Stimulated activated CD8-positive, alpha-beta memory T cell treated with anti-CD3 and anti-CD28 coated beads, Interleukin-15, amount 100 ng/mL, for 4 hours (primary cell): ENCODE results near the gene P2RX7.
"Not testable (repeated sequence)": the region's sequence is repeated elsewhere in the genome, so short reads cannot be mapped to it uniquely, and the experiment has no call there.

Experiments
- DNase-seq, 2 donors: peaks; one replicate each; pipeline ENCODE4 v3.0.0-alpha.2; 2020; ENCODE audit warnings: low read depth in 2 of 2

Gene P2RX7

GRCh38 chr12:121135320-121135719, 2.6 kb downstream of the P2RX7 start:
- no peak for DNase-seq

DNA sequence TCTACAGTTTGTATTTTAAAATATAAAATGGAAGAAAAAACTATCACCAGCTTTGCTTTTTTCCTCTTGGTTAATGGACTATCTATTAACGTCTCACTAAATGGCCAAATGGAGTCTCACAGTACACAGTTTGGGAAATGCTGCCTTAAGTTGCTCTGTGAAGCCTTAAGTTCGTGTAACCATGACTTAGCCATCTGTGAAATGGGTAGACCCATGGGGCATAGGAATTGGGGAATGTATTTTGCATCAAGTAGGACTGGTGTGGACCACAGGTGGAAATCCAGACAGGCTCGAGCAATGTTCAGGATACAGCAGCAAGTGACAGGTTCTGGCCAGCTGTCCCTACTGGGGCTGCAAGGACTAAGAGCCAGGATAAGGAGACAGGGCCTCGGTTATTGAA, 4.8 kb downstream of the P2RX7 start:
- DNase-seq, result no peak

- no peak for DNase-seq
These were observed 5.6 kb downstream of the P2RX7 start for GRCh38 chr12:121138284-121138683.

DNA sequence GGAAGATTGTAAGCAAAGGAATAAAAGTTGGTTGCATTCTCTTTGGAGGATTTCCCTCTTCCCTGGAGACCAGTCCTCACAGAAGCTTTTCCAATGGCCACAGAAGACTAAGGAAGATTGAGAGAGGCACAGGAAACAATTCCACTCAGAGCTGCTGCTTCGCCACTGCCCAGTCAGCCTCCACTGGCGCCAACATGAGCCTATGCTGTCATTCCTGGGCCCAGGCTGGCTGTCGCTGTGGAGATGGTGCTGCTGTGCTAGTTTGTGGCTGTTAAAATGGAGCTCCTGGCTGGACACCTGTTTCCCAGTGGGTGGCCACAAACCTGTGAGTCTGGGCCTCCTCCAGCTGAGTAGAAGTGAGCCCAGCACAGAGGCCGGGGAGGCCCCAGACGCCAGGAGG, 6.6 kb downstream of the P2RX7 start:
- DNase-seq, result no peak

- no peak for DNase-seq
These were observed 9.7 kb downstream of the P2RX7 start for GRCh38 chr12:121142171-121142950.

DNA sequence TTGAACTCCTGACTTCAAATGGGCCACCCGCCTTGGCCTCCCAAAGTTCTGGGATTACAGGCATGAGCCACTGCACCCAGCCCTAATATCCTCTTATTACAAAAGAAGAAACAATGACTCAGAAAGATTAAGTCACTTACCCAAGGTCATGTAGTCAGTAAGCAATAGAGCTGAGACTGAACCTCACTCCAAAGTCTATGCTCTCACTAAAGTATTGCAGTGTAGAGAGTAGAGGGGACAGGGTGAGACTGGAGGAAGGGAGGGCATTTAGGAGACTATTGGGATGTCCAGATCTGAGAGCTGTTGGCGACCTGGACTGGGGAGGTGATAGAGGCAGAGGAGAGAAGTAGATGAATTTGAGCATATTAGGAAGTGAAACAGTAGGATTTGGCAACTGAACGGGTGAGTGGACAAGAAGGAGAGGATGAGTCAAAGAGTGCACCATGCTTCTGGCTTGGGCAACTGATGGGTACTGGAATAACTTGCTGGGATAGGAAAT, 11.8 kb downstream of the P2RX7 start:
- DNase-seq, result no peak

- no peak for DNase-seq
These were observed 12.5 kb downstream of the P2RX7 start for GRCh38 chr12:121145221-121145620.

GRCh38 chr12:121149289-121149688, 16.6 kb downstream of the P2RX7 start:
- not testable (repeated sequence) for DNase-seq

DNA sequence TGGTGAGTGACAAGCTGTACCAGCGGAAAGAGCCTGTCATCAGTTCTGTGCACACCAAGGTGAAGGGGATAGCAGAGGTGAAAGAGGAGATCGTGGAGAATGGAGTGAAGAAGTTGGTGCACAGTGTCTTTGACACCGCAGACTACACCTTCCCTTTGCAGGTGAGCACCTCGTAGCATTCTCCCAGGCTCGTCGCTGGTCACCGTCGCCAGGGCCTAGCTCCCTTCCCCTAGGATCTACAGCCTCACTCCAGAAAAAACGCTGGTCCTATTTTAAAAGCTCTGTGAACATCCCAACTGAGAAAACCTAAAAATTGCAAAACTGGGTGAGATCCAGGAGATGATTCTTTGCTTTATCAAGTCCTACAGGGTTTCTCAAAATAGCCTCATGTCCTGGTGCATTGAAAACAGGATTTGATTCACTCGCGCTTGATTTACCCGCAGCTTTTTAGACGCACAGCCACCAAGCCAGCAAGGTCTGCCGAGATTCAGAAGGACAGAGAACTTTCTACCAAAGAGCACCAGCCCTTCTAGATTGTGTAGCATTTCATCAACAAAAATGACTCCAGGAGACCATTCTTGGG, 22.2 kb downstream of the P2RX7 start:
- DNase-seq, result no peak

GRCh38 chr12:121156365-121156764, 23.7 kb downstream of the P2RX7 start:
- DNase-seq, result no peak

GRCh38 chr12:121158085-121158484, 25.4 kb downstream of the P2RX7 start:
- DNase-seq, result no peak

- not testable (repeated sequence) for DNase-seq
These were observed 26.2 kb downstream of the P2RX7 start for GRCh38 chr12:121158728-121159351.

GRCh38 chr12:121159467-121160307, 27.0 kb downstream of the P2RX7 start:
- no peak for DNase-seq

DNA sequence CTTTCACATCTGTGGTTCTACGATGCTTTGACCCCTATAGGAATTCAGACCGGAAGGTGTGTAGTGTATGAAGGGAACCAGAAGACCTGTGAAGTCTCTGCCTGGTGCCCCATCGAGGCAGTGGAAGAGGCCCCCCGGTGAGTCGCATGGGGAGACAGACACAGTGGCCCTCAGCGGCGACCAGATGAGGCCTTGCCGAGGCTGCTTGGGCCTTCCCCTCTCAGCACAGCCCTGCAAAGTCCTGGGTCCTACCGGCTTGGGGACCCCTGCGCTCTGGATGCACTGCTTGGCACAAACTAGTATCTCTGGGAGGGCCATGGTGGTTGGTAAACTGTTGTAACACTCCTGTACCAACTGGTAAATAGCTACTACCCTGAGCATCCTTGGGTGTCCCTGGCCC, 29.7 kb downstream of the P2RX7 start:
- DNase-seq, result no peak

GRCh38 chr12:121162985-121163384, 30.3 kb downstream of the P2RX7 start:
- no peak for DNase-seq

GRCh38 chr12:121164839-121165238, 32.2 kb downstream of the P2RX7 start:
- DNase-seq, result not testable (repeated sequence)

- DNase-seq, result no peak
These were observed 32.6 kb downstream of the P2RX7 start for GRCh38 chr12:121165316-121165715.

DNA sequence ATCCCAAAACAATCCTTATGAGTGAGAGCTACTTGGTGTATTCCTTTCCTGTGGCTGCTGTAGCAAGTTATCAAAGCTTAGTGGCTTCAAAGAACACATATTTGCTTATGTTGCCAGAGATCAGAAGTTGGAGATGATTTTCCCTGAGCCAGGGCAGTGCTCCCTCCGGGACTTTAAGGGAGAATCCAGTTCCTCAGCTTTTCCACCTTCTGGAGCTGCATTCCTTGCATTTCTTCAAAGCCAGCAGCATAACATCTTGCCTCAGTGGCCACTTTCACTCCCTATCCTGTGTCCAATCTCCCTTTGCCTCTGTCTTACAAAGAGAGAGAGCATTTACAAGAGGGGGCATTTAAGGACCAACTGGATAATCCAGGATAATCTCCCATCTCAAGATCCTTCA, 33.7 kb downstream of the P2RX7 start:
- DNase-seq, result no peak

DNA sequence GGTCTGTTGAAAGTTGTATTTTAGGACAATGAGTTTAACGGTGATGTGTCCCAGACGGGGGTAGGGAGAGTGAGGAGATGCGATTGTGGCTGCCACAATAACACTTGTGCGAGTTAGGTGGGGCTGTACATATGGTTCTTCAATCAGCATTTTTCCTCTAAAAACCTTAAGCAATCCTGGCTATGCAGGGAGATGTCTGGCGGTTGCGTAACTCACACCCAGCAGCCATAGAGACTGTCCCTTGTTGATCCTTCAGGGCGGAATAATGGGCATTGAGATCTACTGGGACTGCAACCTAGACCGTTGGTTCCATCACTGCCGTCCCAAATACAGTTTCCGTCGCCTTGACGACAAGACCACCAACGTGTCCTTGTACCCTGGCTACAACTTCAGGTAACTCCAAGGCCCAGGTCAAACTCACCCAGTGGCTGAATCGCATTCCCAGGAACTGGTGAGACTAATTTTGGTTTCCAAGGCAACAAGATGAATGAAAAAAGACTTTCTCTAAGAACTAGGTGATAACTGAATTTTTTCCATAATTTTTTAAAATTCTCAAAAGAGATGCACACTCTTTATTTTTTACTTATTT, 34.6 kb downstream of the P2RX7 start:
- no peak for DNase-seq

- no peak for DNase-seq
These were observed 35.3 kb downstream of the P2RX7 start for GRCh38 chr12:121167951-121168350.

GRCh38 chr12:121170151-121170550, 37.5 kb downstream of the P2RX7 start:
- DNase-seq, result no peak
